Keratinocyte (primary cell): Measurements from ENCODE around the gene PGAM2. TPM values are rescaled to one million over a fixed set of nuclear protein-coding genes. Genes with fewer than 3 reads are reported as not detected.

Experiments used
- DNase-seq: peaks from one replicate; pipeline ENCODE4 v3.0.0-alpha.2; 2011; ENCODE audit warnings: low read depth, missing footprints, low spot score
- FAIRE-seq: peaks from 2 replicates; lab custom pipeline; 2011; peaks lifted over from hg19 to GRCh38; lab: Jason Lieb, UNC
- H2AFZ ChIP-seq: 2 replicates; pipeline ENCODE4 v1.6.0; 2012; ENCODE audit warnings: low read length, control low read depth, inconsistent platforms; ENCODE audit not compliant: control insufficient read depth
- H3K27ac ChIP-seq: 2 replicates; pipeline ENCODE4 v1.5.1; 2011; ENCODE audit warnings: low read length; ENCODE audit not compliant: control insufficient read depth, insufficient read depth
- H3K27me3 ChIP-seq: 3 replicates; pipeline ENCODE4 v1.6.0; 2011; ENCODE audit warnings: low read length; ENCODE audit not compliant: control insufficient read depth, insufficient read depth; ENCODE audit errors: extremely low read depth
- H3K36me3 ChIP-seq, 2 experiments: 2 replicates in 1 of 2; 3 replicates in 1 of 2; pipeline ENCODE4 v1.5.1; 2011; ENCODE audit warnings: low read length in 2 of 2, mild to moderate bottlenecking in 1 of 2; ENCODE audit not compliant: control insufficient read depth in 2 of 2, insufficient read depth in 2 of 2; ENCODE audit errors: extremely low read depth in 1 of 2
- H3K4me1 ChIP-seq: 3 replicates; pipeline ENCODE4 v1.5.1; 2011; ENCODE audit warnings: low read length; ENCODE audit not compliant: control insufficient read depth, insufficient read depth; ENCODE audit errors: extremely low read depth
- H3K4me2 ChIP-seq: 3 replicates; pipeline ENCODE4 v1.6.0; 2011; ENCODE audit warnings: low read depth, low read length; ENCODE audit not compliant: control insufficient read depth, insufficient read depth; ENCODE audit errors: extremely low read depth
- H3K4me3 ChIP-seq, 3 experiments: fragments of 200-600 bp in 1 of 3; sonication (generic) in 1 of 3; 2 replicates in 2 of 3; 3 replicates in 1 of 3; pipeline ENCODE4 v1.5.1; 2011 to 2016; ENCODE audit warnings: low read length in 3 of 3, mild to moderate bottlenecking in 3 of 3, control low read depth in 2 of 3, inconsistent platforms in 1 of 3, low read depth in 1 of 3, mixed read lengths in 1 of 3, mixed run types in 1 of 3, moderate library complexity in 1 of 3; ENCODE audit not compliant: control insufficient read depth in 2 of 3, insufficient read depth in 2 of 3; ENCODE audit errors: extremely low read depth in 1 of 3
- H3K79me2 ChIP-seq: 2 replicates; pipeline ENCODE4 v1.6.0; 2012; ENCODE audit warnings: low read length; ENCODE audit not compliant: control insufficient read depth, insufficient read depth
- H3K9ac ChIP-seq: 3 replicates; pipeline ENCODE4 v1.6.0; 2011; ENCODE audit warnings: low read length; ENCODE audit not compliant: control insufficient read depth, insufficient read depth; ENCODE audit errors: extremely low read depth
- H3K9me1 ChIP-seq: 3 replicates; pipeline ENCODE4 v1.6.0; 2011; ENCODE audit warnings: low read length; ENCODE audit not compliant: control insufficient read depth, insufficient read depth; ENCODE audit errors: extremely low read depth
- H3K9me3 ChIP-seq: 2 replicates; pipeline ENCODE4 v1.5.1; 2012; ENCODE audit warnings: low read depth, low read length; ENCODE audit not compliant: control insufficient read depth
- H4K20me1 ChIP-seq: 3 replicates; pipeline ENCODE4 v1.6.0; 2011; ENCODE audit warnings: low read length; ENCODE audit not compliant: control insufficient read depth, insufficient read depth; ENCODE audit errors: extremely low read depth
- EZH2 ChIP-seq: IDR thresholded peaks from one replicate; pipeline ENCODE4 v1.6.1; 2012; ENCODE audit warnings: inconsistent platforms, mild to moderate bottlenecking, low read length, moderate library complexity
- dilution Hi-C: fragments of 300-500 bp; cut with MboI; formaldehyde crosslinking; loops from one replicate; pipeline ENCODE4 v1.7.0; 2020; ENCODE audit warnings: low sequenced_read_pairs; ENCODE audit not compliant: extremely low pct_ligation_motif_present
- polyA plus RNA-seq, 5 experiments: library from polyadenylated mRNA; depleted of rRNA in 3 of 5; stranded (reverse) in 3 of 5; stranded (forward) in 1 of 5; unstranded in 1 of 5; fragments of >200 nt; gene quantifications; 1 replicate in 1 of 5; 2 replicates in 3 of 5; 3 replicates in 1 of 5; pipeline versions ENCODE4 v1.2.1 to v1.2.3, GENCODE V29; 2011 to 2012; ENCODE audit warnings: missing spikeins in 2 of 5, low read depth in 1 of 5, low replicate concordance in 1 of 5
- TF ChIP-seq, protein P1 (sequence below), 3 experiments: IDR thresholded peaks in 1 of 3; conservative IDR thresholded peaks in 1 of 3; optimal IDR thresholded peaks in 1 of 3; 2 replicates in 2 of 3; 3 replicates in 1 of 3; pipeline versions ENCODE3 to v1.5.1; 2011; ENCODE audit warnings: low read length in 3 of 3, mild to moderate bottlenecking in 3 of 3, moderate library complexity in 2 of 3, control low read depth in 1 of 3, inconsistent platforms in 1 of 3; ENCODE audit not compliant: insufficient read depth in 2 of 3; ENCODE audit errors: extremely low read depth in 1 of 3

PGAM2 gene
- polyA plus RNA-seq, 1 donor (not counting 4 experiments of a cell fraction or from before 2014, with no cell fraction given) = not detected

DNA sequence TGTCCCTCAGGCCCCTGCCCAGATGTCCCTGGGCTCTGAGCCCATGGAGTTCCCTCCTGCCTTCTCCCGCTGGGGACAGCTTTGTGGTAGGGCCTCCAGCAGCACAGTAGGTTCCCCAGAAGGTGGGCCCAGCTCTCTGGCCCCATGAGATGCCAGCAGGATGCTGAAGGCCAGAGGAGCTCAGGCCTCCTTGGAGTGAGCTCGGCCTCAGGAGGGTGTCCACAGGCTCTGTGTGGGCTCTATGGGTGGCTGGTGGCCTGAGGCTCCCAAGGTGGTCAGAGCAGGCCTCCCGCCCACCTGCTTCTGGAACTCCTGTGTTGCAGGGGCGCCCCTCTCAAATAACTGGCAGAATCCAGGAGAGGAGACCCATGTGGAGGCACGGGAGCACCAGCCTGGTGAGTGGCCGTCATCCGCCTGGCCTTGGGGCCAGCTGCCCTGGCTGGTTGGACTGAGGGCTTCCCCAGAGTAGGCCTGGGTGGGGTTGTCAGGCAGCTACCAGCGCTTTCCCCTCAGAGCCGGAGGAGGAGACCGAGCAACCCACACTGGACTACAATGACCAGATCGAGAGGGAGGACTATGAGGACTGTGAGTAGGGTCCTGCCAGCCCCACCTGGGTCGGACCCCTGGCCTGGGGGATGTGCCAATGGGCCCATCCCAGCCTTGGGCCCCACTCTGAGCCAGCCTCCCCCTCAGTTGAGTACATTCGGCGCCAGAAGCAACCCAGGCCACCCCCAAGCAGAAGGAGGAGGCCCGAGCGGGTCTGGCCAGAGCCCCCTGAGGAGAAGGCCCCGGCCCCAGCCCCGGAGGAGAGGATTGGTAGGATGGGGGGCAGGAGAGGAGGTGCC is 42.0 kb upstream of the PGAM2 start:
- no peak overlapping the region for H3K27ac ChIP-seq
- no peak overlapping the region for H2AFZ ChIP-seq
- no peaks in the 10 kb centered on the region for H4K20me1 ChIP-seq
- H3K9me1 ChIP-seq = no peaks in the 10 kb centered on the region
- no peak overlapping the region for H3K4me3 ChIP-seq
- no peak overlapping the region for H3K9ac ChIP-seq
- FAIRE-seq (no peak), DNase-seq (no peak)
- peaks cover 19% of the 10 kb centered on the region for H3K4me1 ChIP-seq
- H3K4me2 ChIP-seq = no peak overlapping the region
- H3K27me3 ChIP-seq = peaks cover 11% of the 10 kb centered on the region
- H3K79me2 ChIP-seq = no peaks in the 10 kb centered on the region
- TF ChIP-seq, protein P1, sequence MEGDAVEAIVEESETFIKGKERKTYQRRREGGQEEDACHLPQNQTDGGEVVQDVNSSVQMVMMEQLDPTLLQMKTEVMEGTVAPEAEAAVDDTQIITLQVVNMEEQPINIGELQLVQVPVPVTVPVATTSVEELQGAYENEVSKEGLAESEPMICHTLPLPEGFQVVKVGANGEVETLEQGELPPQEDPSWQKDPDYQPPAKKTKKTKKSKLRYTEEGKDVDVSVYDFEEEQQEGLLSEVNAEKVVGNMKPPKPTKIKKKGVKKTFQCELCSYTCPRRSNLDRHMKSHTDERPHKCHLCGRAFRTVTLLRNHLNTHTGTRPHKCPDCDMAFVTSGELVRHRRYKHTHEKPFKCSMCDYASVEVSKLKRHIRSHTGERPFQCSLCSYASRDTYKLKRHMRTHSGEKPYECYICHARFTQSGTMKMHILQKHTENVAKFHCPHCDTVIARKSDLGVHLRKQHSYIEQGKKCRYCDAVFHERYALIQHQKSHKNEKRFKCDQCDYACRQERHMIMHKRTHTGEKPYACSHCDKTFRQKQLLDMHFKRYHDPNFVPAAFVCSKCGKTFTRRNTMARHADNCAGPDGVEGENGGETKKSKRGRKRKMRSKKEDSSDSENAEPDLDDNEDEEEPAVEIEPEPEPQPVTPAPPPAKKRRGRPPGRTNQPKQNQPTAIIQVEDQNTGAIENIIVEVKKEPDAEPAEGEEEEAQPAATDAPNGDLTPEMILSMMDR (optimal IDR thresholded peaks at IDR 0.05 in 1 of 3, IDR thresholded peaks at IDR 0.05 in 1 of 3, conservative IDR thresholded peaks at IDR 0.05 in 1 of 3; ENCODE audit: extremely low read depth in 1 of 3, insufficient read depth in 2 of 3, low read length in 3 of 3) = no peak
- no peak for TF ChIP-seq EZH2
- dilution Hi-C loops = no loop called here
- no peaks in the 10 kb centered on the region for H3K36me3 ChIP-seq
- H3K9me3 ChIP-seq = no peaks in the 10 kb centered on the region

DNA sequence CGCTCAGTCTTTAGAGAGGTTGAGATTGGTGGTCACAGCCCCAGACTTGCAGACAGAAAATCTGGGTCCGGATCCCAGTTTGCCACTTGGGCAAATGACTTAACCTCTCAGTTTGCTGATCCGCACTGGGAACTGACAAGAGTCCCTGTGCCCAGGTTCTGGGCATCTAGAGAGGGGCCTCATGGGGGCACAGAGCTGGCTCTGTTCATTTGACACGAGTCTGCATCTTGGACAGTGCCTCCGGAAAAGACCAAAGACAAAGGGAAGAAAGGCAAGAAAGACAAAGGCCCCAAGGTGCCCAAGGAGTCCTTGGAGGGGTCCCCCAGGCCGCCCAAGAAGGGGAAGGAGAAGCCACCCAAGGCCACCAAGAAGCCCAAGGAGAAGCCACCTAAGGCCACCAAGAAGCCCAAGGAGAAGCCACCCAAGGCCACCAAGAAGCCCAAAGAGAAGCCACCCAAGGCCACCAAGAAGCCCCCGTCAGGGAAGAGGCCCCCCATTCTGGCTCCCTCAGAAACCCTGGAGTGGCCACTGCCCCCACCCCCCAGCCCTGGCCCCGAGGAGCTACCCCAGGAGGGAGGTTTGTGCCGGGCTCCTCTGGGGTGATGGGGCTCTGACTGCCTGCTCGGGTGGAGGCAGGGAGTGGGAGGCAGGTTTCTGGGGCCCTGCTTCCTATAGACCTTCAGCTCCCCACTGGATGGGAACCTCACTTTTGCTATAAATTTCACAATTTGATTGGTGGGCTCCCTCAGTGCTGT is 41.1 kb upstream of the PGAM2 start:
- H3K9ac ChIP-seq = no peak overlapping the region

More for the DNA sequence above, 41.1 kb upstream of the PGAM2 start:
- TF ChIP-seq, protein P1 (optimal IDR thresholded peaks at IDR 0.05 in 1 of 3, IDR thresholded peaks at IDR 0.05 in 1 of 3, conservative IDR thresholded peaks at IDR 0.05 in 1 of 3; ENCODE audit: extremely low read depth in 1 of 3, insufficient read depth in 2 of 3, low read length in 3 of 3) = no peak
- TF ChIP-seq EZH2 = no peak
- Histone ChIP-seq H3K4me1 (peaks cover 25% of the 10 kb centered on the region), H3K27ac (no peak overlapping the region), H3K36me3 (no peaks in the 10 kb centered on the region), H3K4me3 (no peak overlapping the region), H3K9me1 (no peaks in the 10 kb centered on the region), H3K9me3 (no peaks in the 10 kb centered on the region), H3K27me3 (peaks cover 11% of the 10 kb centered on the region), H4K20me1 (no peaks in the 10 kb centered on the region), H3K79me2 (no peaks in the 10 kb centered on the region), H2AFZ (no peak overlapping the region), H3K4me2 (no peak overlapping the region)
- no peak for DNase-seq
- dilution Hi-C loops = no loop called here
- FAIRE-seq = no peak
